Nephron progenitor cell (in vitro differentiated cells): ENCODE measurements around the gene MYZAP.

Experiments used
- DNase-seq: peaks from one replicate; pipeline ENCODE4 v3.0.0; 2021
- H3K27ac Mint-ChIP-seq: 2 replicates; pipeline ENCODE4 v1.8.0; 2021; ENCODE audit warnings: mild to moderate bottlenecking, moderate library complexity, mixed read lengths
- H3K27me3 Mint-ChIP-seq: 2 replicates; pipeline ENCODE4 v1.8.0; 2021; ENCODE audit warnings: mild to moderate bottlenecking, low read depth, mixed read lengths; ENCODE audit not compliant: poor library complexity
- H3K36me3 Mint-ChIP-seq: 2 replicates; pipeline ENCODE4 v1.8.0; 2021; ENCODE audit warnings: low read depth, mixed read lengths
- H3K4me1 Mint-ChIP-seq: 2 replicates; pipeline ENCODE4 v1.8.0; 2021; ENCODE audit warnings: mixed read lengths
- H3K4me3 Mint-ChIP-seq: 2 replicates; pipeline ENCODE4 v1.8.0; 2021; ENCODE audit warnings: mild to moderate bottlenecking, moderate library complexity, mixed read lengths
- H3K9me3 Mint-ChIP-seq: 2 replicates; pipeline ENCODE4 v1.8.0; 2021; ENCODE audit warnings: mild to moderate bottlenecking, moderate library complexity, mixed read lengths
- TF ChIP-seq, protein P1 (sequence below): fragments of 200-600 bp; sonication (generic); IDR thresholded peaks from 2 replicates; pipeline ENCODE4 v1.5.0; 2021; ENCODE audit warnings: antibody characterized with exemption

Gene MYZAP

DNA sequence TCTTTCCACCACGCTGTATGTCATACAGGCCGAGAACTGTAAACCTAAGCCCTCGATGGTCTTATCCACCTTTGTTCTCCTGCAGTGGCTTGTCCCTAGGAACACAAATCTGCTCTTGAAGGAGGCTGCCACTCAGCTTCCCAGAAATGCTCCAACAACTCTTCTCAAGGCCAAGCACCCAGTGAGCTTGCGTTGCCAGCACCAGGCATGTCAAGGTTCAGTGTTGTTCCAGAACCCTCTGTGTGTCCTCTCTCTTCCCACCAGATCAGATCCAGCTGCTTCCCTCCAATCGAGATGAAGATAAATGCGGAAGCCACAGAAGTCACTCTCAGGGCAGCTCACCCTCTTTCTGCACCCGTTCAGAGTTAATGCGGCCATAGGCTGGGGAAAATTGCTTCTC, 11.3 kb upstream of the MYZAP start:
- Mint-ChIP-seq H3K27ac (no peak overlapping the region), H3K27me3 (peaks cover 27% of the 10 kb centered on the region), H3K9me3 (peaks cover 23% of the 10 kb centered on the region), H3K4me1 (peaks cover 6% of the 10 kb centered on the region), H3K36me3 (peaks cover 6% of the 10 kb centered on the region), H3K4me3 (no peak overlapping the region)
- DNase-seq: no peak
- TF ChIP-seq, protein P1, sequence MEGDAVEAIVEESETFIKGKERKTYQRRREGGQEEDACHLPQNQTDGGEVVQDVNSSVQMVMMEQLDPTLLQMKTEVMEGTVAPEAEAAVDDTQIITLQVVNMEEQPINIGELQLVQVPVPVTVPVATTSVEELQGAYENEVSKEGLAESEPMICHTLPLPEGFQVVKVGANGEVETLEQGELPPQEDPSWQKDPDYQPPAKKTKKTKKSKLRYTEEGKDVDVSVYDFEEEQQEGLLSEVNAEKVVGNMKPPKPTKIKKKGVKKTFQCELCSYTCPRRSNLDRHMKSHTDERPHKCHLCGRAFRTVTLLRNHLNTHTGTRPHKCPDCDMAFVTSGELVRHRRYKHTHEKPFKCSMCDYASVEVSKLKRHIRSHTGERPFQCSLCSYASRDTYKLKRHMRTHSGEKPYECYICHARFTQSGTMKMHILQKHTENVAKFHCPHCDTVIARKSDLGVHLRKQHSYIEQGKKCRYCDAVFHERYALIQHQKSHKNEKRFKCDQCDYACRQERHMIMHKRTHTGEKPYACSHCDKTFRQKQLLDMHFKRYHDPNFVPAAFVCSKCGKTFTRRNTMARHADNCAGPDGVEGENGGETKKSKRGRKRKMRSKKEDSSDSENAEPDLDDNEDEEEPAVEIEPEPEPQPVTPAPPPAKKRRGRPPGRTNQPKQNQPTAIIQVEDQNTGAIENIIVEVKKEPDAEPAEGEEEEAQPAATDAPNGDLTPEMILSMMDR: no peak

DNA sequence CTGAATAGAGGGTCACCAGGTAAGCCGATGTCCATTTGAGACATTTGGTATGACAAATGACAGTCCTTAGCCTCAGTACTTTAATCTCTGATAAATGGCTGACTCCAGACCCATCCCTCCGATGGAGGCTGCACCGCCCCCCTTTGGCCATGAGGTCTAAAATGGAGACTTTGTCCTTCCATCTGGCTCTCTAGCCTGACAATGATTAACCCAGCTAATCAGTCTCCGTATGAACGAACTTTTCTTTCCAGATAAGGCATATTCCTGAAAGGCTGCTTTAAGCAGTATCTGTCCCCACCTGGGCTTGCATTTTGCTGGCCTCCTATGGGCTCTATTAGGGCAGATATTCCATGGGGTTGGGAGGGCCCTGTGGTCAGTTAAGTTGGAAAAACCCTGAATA, 10.8 kb upstream of the MYZAP start:
- Mint-ChIP-seq H3K4me1 (peaks cover 6% of the 10 kb centered on the region), H3K36me3 (peaks cover 6% of the 10 kb centered on the region), H3K9me3 (peaks cover 23% of the 10 kb centered on the region), H3K27ac (no peak overlapping the region), H3K27me3 (peaks cover 29% of the 10 kb centered on the region), H3K4me3 (no peak overlapping the region)
- no peak for DNase-seq
- TF ChIP-seq, protein P1: no peak

DNA sequence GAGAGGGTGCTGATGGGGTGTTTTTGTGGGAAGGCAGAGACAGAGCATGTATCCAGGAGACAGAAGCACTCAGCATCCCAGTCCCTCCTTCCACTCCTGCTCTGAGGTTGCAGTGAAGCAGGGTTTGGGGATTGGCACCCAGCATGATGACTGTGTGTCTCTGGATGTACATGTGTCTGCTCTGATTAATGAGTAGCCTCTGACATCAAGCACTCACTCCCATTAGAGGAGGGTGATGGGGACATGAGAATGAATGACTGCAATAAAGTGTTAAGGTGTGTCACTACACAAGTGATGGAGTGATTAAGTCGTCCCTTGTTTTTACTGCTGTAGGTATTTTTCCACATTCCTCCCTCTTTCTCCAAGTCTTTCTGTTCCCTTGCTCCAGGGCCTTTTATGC, 9.6 kb upstream of the MYZAP start:
- H3K4me3 Mint-ChIP-seq: no peak overlapping the region
- H3K27ac Mint-ChIP-seq: no peak overlapping the region
- DNase-seq: no peak
- peaks cover 23% of the 10 kb centered on the region for H3K9me3 Mint-ChIP-seq
- peaks cover 6% of the 10 kb centered on the region for H3K36me3 Mint-ChIP-seq
- H3K4me1 Mint-ChIP-seq: peaks cover 6% of the 10 kb centered on the region
- H3K27me3 Mint-ChIP-seq: peaks cover 33% of the 10 kb centered on the region
- TF ChIP-seq, protein P1: no peak

DNA sequence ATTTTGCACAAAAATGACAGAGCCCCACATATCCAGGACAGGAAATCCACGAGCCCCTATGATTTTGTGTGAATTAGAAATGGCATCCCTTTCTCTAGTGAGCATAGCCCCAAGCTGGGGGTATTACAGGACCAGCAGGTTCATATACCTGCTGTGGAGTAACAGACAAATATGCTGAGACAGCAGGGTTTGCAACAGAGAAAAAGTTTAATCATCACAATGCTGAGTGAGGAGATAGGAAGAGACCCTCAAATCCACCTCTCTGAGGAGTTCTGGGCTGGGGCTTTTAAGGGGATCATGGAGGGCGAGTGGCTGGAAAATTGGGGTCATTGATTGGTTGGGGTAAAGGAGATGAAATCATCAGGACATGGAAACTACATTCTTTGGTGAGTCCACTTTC, 8.4 kb upstream of the MYZAP start:
- H3K9me3 Mint-ChIP-seq: peaks cover 23% of the 10 kb centered on the region
- no peak overlapping the region for H3K27ac Mint-ChIP-seq
- peaks cover 6% of the 10 kb centered on the region for H3K4me1 Mint-ChIP-seq
- H3K27me3 Mint-ChIP-seq: peaks cover 34% of the 10 kb centered on the region
- H3K36me3 Mint-ChIP-seq: peaks cover 6% of the 10 kb centered on the region
- H3K4me3 Mint-ChIP-seq: no peak overlapping the region
- DNase-seq: no peak
- TF ChIP-seq, protein P1: no peak

DNA sequence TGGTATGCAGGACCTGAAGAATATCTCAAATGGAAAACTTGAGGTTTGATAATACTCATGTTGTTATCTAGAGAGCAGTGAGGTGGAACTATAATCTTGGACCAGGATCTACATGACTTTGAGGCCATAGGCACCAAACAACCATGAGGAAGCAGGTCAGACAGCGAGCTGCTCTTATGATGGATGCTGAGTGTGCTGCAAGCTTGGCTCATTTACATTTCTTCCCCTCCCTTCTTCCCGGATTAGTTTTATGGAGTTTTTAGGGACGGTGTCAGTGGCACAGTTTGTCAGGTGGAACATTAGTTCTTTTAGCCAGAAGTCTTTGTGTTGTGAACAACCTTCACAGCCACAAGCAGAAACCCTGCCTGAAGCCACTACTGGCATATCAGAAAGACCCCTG, 8.0 kb upstream of the MYZAP start:
- H3K4me3 Mint-ChIP-seq: no peak overlapping the region

More for the DNA sequence above, 8.0 kb upstream of the MYZAP start:
- Mint-ChIP-seq H3K27me3 (peaks cover 38% of the 10 kb centered on the region), H3K9me3 (peaks cover 23% of the 10 kb centered on the region), H3K4me1 (peaks cover 6% of the 10 kb centered on the region), H3K27ac (no peak overlapping the region), H3K36me3 (peaks cover 6% of the 10 kb centered on the region)
- TF ChIP-seq, protein P1: no peak
- DNase-seq: no peak
